PC-9 (cell line): Measurements from ENCODE around the gene DAPK2. TPM values are rescaled to one million over a fixed set of nuclear protein-coding genes. Genes with fewer than 3 reads are reported as not detected.

ENCODE experiments used
- BruUV-seq: library from RNA; stranded (reverse); fragments of 400-500 nt; replicated peaks from 2 replicates; lab custom pipeline; 2021; lab: Mats Ljungman, UMichigan
- CTCF ChIA-PET: fragments of 300-600 bp; sonication (Branson Sonifier 250); formaldehyde crosslinking; loops from one replicate; lab custom pipeline; 2022; ENCODE audit warnings: antibody characterized with exemption; lab: Charles Lee
- POLR2A ChIA-PET: fragments of 300-600 bp; sonication (Branson Sonifier 250); formaldehyde crosslinking; loops from one replicate; lab custom pipeline; 2022; ENCODE audit warnings: antibody characterized with exemption; ENCODE audit not compliant: unreplicated experiment; lab: Charles Lee
- DNase-seq, 2 experiments: peaks; one replicate each; pipeline versions ENCODE4 v3.0.0 to v3.0.0-alpha.2; 2015 to 2022; ENCODE audit warnings: mixed read lengths in 1 of 2
- H2AFZ ChIP-seq: fragments of 200-600 bp; sonication (generic); 2 replicates; pipeline ENCODE4 v1.8.1; 2017; ENCODE audit warnings: antibody characterized with exemption
- H3F3A ChIP-seq: fragments of 200-600 bp; sonication (generic); 2 replicates; pipeline ENCODE4 v1.8.1; 2017; ENCODE audit warnings: antibody characterized with exemption, mild to moderate bottlenecking, low read depth; ENCODE audit not compliant: insufficient read depth
- H3K27ac ChIP-seq: fragments of 200-600 bp; sonication (generic); 2 replicates; pipeline ENCODE4 v1.6.1; 2016; ENCODE audit warnings: mixed run types
- H3K27me3 ChIP-seq: fragments of 200-600 bp; sonication (generic); 2 replicates; pipeline ENCODE4 v1.6.1; 2016; ENCODE audit warnings: low read depth, mixed run types; ENCODE audit not compliant: insufficient read depth
- H3K36me3 ChIP-seq: fragments of 200-600 bp; sonication (generic); 2 replicates; pipeline ENCODE4 v1.6.1; 2016; ENCODE audit warnings: low read depth, mixed run types
- H3K4me1 ChIP-seq: fragments of 200-600 bp; sonication (generic); replicated peaks from 2 replicates; pipeline ENCODE4 v1.6.1; 2016; ENCODE audit warnings: mixed run types; ENCODE audit not compliant: insufficient read depth
- H3K4me2 ChIP-seq: fragments of 200-600 bp; sonication (generic); 2 replicates; pipeline ENCODE4 v1.6.1; 2017; ENCODE audit warnings: mixed run types
- H3K4me3 ChIP-seq: fragments of 200-600 bp; sonication (generic); 2 replicates; pipeline ENCODE4 v1.6.1; 2016; ENCODE audit warnings: mixed run types
- H3K79me2 ChIP-seq: fragments of 200-600 bp; sonication (generic); 2 replicates; pipeline ENCODE4 v1.6.1; 2017; ENCODE audit warnings: low read depth, mixed run types
- H3K9me2 ChIP-seq: fragments of 200-600 bp; sonication (generic); 2 replicates; pipeline ENCODE4 v1.8.1; 2017; ENCODE audit warnings: mild to moderate bottlenecking; ENCODE audit not compliant: insufficient read depth
- H3K9me3 ChIP-seq: fragments of 200-600 bp; sonication (generic); 2 replicates; pipeline ENCODE4 v1.8.1; 2016; ENCODE audit warnings: low read depth; ENCODE audit not compliant: insufficient read depth
- H4K20me1 ChIP-seq: fragments of 200-600 bp; sonication (generic); 2 replicates; pipeline ENCODE4 v1.8.1; 2017; ENCODE audit not compliant: insufficient read depth
- EZH2 ChIP-seq: fragments of 200-600 bp; sonication (generic); IDR thresholded peaks from 2 replicates; pipeline ENCODE4 v1.8.0; 2017; ENCODE audit warnings: antibody characterized with exemption, low read depth
- intact Hi-C: fragments of 100-400 bp; cut with micrococcal nuclease; formaldehyde crosslinking; loops from one replicate; pipeline ENCODE4 v1.10.0; 2022; ENCODE audit not compliant: unreplicated experiment
- total RNA-seq: library from RNA; stranded (reverse); gene quantifications from 2 replicates; pipeline ENCODE4 v1.2.3, GENCODE V29; 2021
- TF ChIP-seq, protein P1 (sequence below): fragments of 200-600 bp; sonication (generic); conservative IDR thresholded peaks from 2 replicates; pipeline ENCODE4 v1.6.1; 2017; ENCODE audit warnings: mixed run types, antibody characterized with exemption, mild to moderate bottlenecking, moderate library complexity

DAPK2 gene
- total RNA-seq, 1 experiment from 2014 or later, result 11.0 TPM

DNA sequence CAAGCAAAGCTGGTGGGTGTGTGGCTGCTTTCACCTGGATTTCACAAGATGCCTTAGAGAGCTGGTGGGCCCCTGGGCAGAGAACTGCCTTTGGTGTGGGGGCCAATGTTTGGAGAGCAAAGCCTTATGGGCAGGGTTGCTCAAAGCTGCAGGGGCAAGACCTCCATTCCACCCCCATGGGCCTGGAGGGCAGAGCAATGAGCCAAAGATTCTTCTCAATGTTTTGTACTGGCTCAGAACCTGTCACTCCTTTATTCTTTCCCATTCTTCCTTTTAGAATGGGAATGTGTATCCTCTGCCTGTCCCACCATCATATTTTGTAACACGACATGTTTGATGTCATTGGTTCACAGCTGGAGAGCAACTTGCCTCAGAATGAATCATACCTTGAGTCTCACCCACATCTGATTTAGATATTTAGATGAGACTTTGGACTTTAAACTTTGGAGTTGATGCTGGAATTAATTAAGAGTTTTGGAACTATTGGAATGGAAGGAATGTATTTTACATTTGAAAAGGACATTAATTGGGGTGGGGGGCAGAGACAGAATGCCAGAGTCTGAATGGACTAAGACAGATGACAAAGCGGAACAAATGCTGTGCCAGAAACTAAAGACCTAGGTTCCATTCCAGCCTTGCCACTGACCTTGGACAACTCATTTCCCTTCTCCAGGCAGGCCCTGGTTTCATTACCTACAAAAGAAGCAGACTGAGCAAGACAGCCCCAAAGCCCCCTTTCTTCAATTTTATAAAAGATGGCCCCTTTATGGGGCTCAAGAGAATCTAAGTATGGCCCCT, 72.9 kb downstream of the DAPK2 start:
- TF ChIP-seq EZH2, result no peak
- CTCF ChIA-PET, result no interaction called here
- Histone ChIP-seq H3K27ac (no peak overlapping the region), H2AFZ (no peak overlapping the region), H3K4me2 (no peak overlapping the region), H3K27me3 (no peaks in the 10 kb centered on the region), H3K4me1 (no peaks in the 10 kb centered on the region), H3F3A (no peaks in the 10 kb centered on the region), H3K9me2 (no peaks in the 10 kb centered on the region), H4K20me1 (no peaks in the 10 kb centered on the region), H3K9me3 (no peaks in the 10 kb centered on the region), H3K36me3 (no peaks in the 10 kb centered on the region), H3K79me2 (no peaks in the 10 kb centered on the region), H3K4me3 (no peak overlapping the region)
- intact Hi-C loops, result no loop called here
- no peak for DNase-seq
- POLR2A ChIA-PET, result no interaction called here
- BruUV-seq, result no TSS peak

DNA sequence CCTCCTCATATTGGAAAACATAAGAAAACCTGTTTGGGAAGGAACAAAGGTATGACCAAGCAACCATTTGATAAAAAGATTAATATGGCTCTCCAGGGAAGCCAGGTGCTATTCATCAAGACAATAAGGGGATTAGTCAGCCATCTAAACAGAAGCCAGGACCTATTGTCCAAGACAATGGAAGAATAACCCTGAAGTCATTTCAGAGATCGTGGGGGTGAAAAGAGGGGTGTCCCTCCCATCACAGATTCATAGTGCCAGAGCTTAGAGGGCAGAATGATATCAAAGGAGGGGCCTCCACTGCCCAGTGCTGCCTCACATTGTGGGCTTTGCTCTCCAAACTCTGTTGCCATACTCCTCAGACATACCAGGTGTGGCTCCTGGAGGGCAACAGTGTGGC, 73.5 kb downstream of the DAPK2 start:
- intact Hi-C loops, result no loop called here
- Histone ChIP-seq H3K4me2 (no peak overlapping the region), H3K4me3 (no peak overlapping the region), H3K27me3 (no peaks in the 10 kb centered on the region), H3K79me2 (no peaks in the 10 kb centered on the region), H3F3A (no peaks in the 10 kb centered on the region), H3K9me3 (no peaks in the 10 kb centered on the region), H3K36me3 (no peaks in the 10 kb centered on the region), H3K4me1 (no peaks in the 10 kb centered on the region), H3K9me2 (no peaks in the 10 kb centered on the region), H4K20me1 (no peaks in the 10 kb centered on the region), H3K27ac (no peak overlapping the region), H2AFZ (no peak overlapping the region)
- DNase-seq, result no peak
- ChIA-PET CTCF (no interaction called here), POLR2A (no interaction called here)
- no TSS peak for BruUV-seq
- TF ChIP-seq, protein P1, sequence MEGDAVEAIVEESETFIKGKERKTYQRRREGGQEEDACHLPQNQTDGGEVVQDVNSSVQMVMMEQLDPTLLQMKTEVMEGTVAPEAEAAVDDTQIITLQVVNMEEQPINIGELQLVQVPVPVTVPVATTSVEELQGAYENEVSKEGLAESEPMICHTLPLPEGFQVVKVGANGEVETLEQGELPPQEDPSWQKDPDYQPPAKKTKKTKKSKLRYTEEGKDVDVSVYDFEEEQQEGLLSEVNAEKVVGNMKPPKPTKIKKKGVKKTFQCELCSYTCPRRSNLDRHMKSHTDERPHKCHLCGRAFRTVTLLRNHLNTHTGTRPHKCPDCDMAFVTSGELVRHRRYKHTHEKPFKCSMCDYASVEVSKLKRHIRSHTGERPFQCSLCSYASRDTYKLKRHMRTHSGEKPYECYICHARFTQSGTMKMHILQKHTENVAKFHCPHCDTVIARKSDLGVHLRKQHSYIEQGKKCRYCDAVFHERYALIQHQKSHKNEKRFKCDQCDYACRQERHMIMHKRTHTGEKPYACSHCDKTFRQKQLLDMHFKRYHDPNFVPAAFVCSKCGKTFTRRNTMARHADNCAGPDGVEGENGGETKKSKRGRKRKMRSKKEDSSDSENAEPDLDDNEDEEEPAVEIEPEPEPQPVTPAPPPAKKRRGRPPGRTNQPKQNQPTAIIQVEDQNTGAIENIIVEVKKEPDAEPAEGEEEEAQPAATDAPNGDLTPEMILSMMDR, result no peak
- TF ChIP-seq EZH2, result no peak

DNA sequence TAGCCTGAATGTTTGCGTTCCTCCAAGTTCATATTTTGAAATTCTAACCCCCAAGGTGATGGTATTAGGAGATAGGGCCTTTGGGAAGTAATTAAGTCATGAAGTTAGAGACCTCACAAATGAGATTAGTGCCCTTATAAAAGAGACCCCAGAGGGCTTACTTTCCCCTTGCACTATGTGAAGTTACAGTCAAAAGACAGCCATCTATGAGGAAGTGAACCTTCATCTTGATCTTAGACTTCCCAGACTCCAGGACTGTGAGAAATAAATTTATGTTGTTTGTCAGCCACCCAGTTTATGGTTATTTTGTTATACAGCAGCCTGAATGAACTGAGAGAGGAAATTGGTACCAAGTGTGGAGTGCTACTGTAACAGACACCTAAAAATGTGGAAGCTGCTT, 74.4 kb downstream of the DAPK2 start:
- H3K27ac ChIP-seq, result no peak overlapping the region
- ChIA-PET CTCF (interaction anchor here (0.7 kb wide), 1 partner anchor 376 kb away, joined by 9 read pairs; no protein-coding TSS in a partner anchor), POLR2A (no interaction called here)
- no peaks in the 10 kb centered on the region for H3K36me3 ChIP-seq
- no peaks in the 10 kb centered on the region for H3F3A ChIP-seq
- H2AFZ ChIP-seq, result no peak overlapping the region
- BruUV-seq, result no TSS peak
- H3K27me3 ChIP-seq, result no peaks in the 10 kb centered on the region
- H3K79me2 ChIP-seq, result no peaks in the 10 kb centered on the region
- H3K9me3 ChIP-seq, result no peaks in the 10 kb centered on the region
- no peaks in the 10 kb centered on the region for H4K20me1 ChIP-seq
- H3K4me1 ChIP-seq, result no peaks in the 10 kb centered on the region
- no peaks in the 10 kb centered on the region for H3K9me2 ChIP-seq
- TF ChIP-seq EZH2, result no peak
- TF ChIP-seq, protein P1, result no peak
- no peak overlapping the region for H3K4me3 ChIP-seq
- H3K4me2 ChIP-seq, result no peak overlapping the region
- intact Hi-C loops, result no loop called here
- DNase-seq, result no peak

DNA sequence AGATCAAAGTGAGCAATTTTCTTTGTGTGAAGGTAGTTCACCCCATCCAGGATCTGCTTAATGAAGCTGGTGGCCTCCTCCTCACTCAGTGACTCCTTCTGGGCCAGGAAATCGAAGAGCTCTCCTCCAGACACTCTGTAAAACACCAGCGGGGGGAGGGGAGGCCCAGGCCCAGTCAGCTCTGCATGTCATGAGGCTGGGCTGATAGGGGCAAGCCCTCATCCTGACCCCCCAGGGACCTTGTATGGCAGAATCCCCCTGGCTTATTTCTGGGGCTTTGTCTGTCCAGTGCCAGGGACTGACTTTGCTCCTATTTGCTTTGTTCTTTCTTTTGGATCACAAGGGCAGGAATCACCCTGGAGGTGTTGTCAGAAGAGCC, 74.9 kb downstream of the DAPK2 start:
- Histone ChIP-seq H4K20me1 (no peaks in the 10 kb centered on the region), H3K79me2 (no peaks in the 10 kb centered on the region), H3K9me2 (no peaks in the 10 kb centered on the region), H3K27ac (no peak overlapping the region), H3K4me3 (no peak overlapping the region), H3K27me3 (no peaks in the 10 kb centered on the region), H2AFZ (no peak overlapping the region), H3K36me3 (no peaks in the 10 kb centered on the region), H3K9me3 (no peaks in the 10 kb centered on the region), H3F3A (no peaks in the 10 kb centered on the region), H3K4me2 (no peak overlapping the region), H3K4me1 (no peaks in the 10 kb centered on the region)
- no TSS peak for BruUV-seq
- intact Hi-C loops, result no loop called here
- no peak for TF ChIP-seq EZH2
- TF ChIP-seq, protein P1, result no peak
- POLR2A ChIA-PET, result no interaction called here
- CTCF ChIA-PET, result no interaction called here
- no peak for DNase-seq
